Stimulated activated CD8-positive, alpha-beta memory T cell treated with anti-CD3 and anti-CD28 coated beads, Interleukin-12 subunit alpha, Interleukin-12 subunit beta, amount 100 ng/mL, for 1 hour (primary cell): ENCODE measurements around the gene DNPH1.

ENCODE experiments used
- DNase-seq: peaks from one replicate; pipeline ENCODE4 v3.0.0-alpha.2; 2020; ENCODE audit warnings: low read depth

Gene DNPH1

GRCh38 chr6:43211955-43212354 lies 17.3 kb downstream of the DNPH1 start:
- DNase-seq, result no peak

- DNase-seq, result no peak
Measured at GRCh38 chr6:43207286-43207685, 22.0 kb downstream of the DNPH1 start.

DNA sequence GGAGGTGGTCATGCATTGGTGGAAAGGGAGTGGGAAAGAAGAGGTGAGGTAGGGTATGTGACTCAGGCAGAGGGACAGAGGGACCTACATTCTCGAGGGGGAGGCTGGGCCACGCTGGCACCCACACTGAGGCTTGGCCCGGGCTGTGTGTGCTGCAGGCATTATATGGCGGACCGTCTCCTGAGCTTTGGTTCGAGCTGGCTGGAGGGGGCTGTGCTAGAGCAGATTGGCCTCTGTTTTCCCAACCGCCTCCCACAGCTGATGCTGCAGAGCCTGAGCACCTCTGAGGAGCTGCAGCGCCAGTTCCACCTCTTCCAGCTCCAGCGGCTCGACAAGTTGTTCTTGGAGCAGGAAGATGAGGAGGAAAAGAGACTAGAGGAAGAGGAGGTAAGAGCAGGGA lies 23.4 kb downstream of the DNPH1 start:
- DNase-seq, result no peak

- no peak for DNase-seq
Measured at GRCh38 chr6:43204271-43205105, 24.8 kb downstream of the DNPH1 start.

- DNase-seq, result no peak
Measured at GRCh38 chr6:43203718-43204095, 25.6 kb downstream of the DNPH1 start.

DNA sequence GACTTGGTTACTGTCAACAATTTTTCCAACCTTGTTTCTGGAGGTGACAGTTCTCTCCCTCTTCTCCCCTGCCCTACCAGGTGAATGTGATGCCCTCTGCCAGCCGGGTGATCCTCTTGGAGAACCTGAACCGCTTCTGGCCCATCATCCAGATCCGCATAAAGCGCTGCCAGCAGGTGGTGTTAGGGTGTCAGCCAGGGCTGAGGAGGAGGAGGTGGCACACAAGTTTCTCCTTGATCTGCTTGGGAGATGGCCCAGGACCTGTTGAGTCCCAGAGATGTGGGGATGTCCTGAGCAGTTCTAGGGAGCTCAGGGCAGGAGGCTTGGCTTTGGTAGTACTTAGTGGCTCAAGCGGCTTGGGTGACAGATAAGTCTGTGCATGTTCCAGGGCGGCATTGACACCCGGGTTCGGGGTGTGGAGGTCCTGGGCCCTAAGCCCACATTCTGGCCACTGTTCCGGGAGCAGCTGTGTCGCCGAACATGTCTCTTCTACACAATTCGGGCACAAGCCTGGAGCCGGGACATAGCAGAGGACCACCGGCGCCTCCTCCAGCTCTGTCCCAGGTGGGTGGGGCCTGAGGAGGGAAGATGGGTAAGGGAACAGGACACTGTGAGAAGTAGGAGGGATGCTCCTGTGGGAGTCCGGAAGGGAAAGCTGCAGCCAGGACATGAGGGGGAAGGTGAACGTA lies 26.1 kb downstream of the DNPH1 start:
- DNase-seq, result no peak

GRCh38 chr6:43202451-43202850 lies 26.8 kb downstream of the DNPH1 start:
- DNase-seq, result no peak

DNA sequence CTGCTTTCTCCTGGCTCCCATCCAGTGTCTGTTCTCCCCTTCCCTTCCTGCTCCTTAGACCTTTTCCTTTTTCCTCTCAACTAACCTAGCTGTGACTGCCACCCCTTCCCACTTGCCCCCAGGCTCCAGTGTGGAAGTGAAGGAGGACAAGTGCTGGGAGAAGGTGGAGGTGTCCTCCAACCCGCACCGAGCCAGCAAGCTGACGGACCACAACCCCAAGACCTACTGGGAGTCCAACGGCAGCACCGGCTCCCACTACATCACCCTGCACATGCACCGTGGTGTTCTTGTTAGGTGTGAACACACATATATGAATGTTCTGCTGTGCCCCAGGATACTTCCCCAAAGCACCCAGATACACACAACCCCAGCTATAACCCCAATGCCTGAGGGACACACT lies 28.7 kb downstream of the DNPH1 start:
- no peak for DNase-seq

DNA sequence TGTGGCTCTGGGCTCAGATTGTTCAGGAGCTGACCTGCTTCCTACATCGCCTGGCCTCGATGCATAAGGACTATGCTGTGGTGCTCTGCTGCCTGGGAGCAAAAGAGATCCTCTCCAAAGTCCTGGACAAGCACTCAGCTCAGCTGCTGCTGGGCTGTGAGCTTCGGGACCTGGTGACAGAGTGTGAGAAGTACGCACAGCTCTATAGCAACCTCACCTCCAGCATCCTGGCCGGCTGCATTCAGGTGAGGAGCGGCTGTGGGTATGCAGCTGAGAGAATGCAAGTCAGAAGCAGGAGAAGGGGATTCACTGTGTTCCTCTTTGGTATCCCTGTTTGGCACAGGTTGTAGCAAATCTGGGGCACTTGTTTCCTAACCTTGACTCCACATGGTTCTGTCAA lies 29.4 kb downstream of the DNPH1 start:
- no peak for DNase-seq

GRCh38 chr6:43196337-43196736 lies 32.9 kb downstream of the DNPH1 start:
- no peak for DNase-seq

DNA sequence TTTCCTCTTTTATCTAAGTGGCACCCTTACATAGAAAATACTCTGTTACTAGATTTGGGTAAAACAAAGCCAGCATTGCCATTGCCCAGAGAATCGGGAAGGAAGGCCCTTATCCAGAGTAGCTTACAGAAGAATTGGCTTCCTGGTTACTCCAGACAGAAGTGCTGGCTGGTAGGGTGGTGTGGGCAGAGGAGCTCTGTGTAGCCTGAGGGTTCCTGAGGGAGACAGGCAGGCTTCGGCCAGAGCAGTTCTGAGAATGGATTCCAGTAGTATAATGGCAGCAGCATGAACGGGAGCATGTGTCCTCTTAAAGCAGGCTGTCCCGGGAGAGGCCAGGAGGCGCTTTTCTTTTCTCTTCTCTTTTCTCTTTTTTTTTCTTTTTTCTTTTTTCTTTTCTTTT lies 35.4 kb downstream of the DNPH1 start:
- DNase-seq, result no peak

DNA sequence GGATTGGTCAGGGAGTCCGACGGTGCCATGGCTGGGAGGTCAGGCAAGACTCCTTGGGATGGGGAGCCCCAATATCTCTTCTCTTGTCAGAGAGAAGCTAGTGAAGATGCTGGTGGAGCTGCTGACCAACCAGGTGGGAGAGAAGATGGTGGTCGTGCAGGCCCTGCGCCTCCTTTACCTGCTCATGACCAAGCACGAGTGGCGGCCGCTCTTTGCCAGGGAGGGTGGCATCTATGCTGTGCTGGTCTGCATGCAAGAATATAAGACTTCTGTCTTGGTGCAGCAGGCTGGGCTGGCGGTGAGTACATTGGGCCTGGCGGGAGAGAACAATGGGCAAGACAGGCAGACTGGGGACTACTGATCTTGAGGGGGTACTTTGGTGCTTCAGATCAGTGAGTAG lies 36.4 kb downstream of the DNPH1 start:
- DNase-seq, result no peak

DNA sequence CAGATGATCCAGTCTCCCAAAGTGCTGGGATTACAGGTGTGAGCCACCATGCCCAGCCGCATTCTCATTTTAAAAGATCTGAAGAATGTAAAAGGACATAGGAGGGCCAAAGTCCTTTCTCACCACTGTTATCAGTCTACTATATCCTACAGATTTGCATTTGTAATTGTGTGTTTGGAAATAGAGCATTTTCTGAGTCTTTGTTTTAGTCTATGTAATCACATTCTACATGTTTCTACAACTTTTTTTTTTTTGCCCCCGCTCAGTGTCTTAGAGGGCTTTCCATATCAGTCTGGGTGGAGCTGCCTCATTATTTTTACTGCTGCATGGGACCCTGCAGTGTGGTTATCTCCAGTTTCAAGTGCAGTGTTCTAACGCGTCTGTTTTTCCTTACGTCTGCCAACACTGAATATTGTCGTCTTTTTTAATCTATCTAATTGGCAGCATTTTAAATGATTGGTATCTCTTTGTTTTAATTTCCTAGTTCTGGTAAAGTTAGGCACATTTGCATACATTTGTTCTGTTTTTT lies 39.4 kb downstream of the DNPH1 start:
- no peak for DNase-seq

- no peak for DNase-seq
Measured at GRCh38 chr6:43188426-43188825, 40.9 kb downstream of the DNPH1 start.

- no peak for DNase-seq
Measured at GRCh38 chr6:43187821-43188220, 41.5 kb downstream of the DNPH1 start.

DNA sequence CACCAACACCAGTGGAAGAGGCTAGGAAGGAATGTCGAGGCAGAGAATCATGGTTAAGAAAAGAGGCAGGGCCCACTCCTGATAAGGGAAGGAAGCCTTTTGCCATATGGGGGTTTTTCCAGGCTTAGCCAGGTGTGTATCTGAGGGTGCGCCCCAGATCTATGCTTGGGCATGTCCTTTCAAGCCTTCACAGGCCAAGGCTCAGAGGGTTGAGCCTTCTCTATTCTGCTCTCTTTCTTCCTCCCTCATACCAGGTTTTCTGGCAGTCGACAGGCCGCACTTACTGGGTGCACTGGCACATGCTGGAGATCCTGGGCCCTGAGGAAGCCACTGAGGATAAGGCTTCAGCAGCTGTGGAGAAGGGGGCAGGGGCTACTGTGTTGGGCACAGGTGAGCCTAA lies 42.6 kb downstream of the DNPH1 start:
- no peak for DNase-seq

- DNase-seq, result no peak
Measured at GRCh38 chr6:43186019-43186418, 43.3 kb downstream of the DNPH1 start.

DNA sequence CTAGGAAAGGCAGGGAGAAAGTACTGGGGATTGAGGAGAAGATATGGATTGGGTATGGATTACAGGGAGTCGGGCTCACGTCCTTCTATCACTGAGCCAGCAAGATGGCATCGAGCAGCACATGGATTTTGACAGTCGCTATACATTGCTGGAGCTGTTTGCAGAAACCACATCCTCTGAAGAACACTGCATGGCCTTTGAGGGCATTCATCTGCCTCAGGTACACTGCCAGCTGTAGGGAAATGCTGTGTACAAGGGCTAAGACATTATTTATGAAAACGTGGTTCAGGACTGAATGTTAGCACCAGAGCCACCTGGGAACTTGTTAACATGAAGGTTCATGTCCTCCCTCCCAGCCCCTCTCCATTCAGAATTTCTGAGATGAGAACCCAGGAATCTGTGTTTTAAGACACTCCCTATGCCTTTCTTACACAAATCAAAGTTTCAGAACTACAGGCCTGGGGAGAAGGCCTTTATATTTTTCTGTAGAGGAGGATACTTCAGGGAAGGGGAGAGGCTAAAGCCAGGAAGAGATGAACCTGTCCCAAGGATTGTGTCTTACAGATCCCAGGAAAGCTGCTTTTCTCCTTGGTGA lies 43.8 kb downstream of the DNPH1 start:
- no peak for DNase-seq

- no peak for DNase-seq
Measured at GRCh38 chr6:43184268-43184985, 44.9 kb downstream of the DNPH1 start.

DNA sequence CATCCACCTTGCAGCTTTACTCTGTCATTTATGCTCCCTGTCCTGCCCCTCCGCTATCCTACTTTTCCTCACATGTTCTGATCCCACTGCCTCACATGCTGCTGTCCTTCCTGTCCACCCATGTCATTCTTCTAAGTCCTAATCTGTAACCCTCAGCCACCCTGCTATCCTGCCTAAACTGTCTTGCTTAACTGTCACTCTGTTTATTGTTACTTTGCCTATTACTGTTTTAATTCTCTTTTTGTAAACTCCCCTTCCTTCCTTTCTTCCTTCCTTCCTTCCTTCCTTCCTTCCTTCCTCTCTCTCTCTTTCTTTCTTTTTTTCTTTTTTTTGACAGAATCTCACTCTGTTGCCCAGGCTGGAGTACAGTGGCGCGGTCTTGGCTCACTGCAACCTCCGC lies 45.8 kb downstream of the DNPH1 start:
- DNase-seq, result no peak

DNA sequence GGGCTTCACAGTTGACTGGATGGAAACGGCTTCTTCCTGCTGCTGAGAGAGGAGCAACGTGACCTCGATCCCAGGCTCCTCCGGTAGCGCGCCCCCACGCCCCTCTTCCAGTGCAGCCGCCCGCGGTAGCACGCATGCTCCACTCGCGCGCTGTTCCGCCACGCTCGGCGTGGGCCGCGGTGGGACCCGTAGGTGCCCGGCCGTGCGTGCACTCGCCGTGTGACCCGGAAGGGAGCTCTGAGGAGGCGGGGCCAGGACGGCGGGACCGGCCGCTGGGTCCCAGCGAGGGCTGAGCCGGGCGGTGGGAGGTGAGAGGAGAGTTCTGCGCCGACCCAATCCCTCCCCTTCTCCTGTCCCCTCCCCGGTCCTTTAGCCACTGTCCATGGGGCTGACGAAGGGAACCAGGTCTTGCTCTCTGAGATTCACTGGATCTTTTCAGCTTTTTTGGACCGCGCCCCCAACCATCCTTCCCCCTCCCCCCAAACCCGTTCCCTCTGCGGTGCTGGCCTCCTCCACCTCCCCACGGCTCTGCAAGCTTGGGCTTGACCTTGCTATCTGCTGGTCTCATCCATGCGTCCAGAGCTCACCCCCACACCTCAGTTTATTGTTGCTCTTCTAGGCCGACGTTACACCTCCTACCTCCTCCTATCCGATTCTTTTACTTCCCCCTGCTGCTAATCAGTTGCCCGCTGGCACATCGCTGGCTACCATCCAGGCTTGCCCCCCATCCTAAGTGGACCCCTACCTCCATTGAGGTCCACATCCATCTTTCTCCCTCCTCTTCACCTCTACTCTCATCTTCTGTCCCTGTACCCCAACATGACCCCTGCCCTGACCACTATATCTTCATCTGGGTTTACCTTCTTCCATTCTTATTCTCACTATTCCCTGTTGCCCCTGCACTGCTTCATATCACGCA lies 47.1 kb downstream of the DNPH1 start, which contains the start of gene CUL9:
CUL9 (plus strand) TSS at position 255 of the 919 bp plus-strand sequence. CDS start 2,115 bp downstream, outside the sequence.
- DNase-seq, result peak; percentile 57
